GM19324 (cell line): Measurements from ENCODE around the gene ESPN.

Experiments used
- ATAC-seq: cut with Tn5 transposase; IDR thresholded peaks from one replicate; pipeline ENCODE4 v1.9.1; 2021; ENCODE audit warnings: mild to moderate bottlenecking, moderate library complexity; ENCODE audit not compliant: unreplicated experiment, low FRiP score

The ESPN gene

DNA sequence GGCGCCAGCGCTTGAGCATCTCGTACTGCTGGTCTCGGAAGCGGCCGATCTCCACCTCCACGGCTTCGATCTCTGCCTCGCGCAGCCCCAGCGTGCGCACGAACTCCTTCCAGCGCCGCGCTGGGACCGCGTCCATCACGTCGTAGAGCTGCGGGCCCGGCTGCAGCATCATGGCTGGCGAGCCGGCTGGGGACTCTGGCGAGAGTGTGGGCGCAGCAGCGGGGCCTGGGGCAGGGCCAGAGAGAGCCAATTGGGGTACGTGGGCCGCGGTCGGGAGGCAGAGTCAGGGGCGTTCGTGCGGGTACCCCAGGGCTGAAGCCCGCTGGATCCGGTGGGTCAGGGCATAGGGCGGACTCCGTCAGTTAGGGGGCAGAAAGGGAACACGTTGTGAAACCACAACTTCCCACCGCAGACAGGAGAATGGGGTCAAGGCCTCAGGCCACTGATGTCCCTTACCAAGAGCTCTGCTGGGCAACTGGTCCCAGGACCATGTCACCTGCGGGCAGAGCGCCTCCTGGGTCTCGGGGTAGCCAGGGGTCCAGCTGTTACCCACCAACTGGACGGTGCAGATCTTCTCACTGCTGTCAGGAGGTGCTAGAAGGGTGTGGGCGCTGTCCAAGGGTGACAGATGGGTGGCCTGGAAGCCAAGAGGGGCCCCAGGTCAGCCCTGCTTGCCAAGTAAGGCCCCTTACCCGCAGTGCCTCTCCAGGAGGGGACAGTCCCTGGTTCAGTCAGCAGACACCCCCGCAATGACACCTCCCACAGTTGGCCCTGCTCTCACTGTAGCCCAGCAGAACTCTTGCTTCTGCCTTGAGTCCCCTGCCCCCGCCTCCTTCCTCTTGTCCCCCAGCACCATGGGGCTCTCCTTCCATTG is 37.2 kb downstream of the ESPN start:
- no peak for ATAC-seq

GRCh38 chr1:6462412-6463119 is 38.0 kb downstream of the ESPN start:
- no peak for ATAC-seq

- ATAC-seq: no peak
Observed at GRCh38 chr1:6463120-6463412, 38.5 kb downstream of the ESPN start.

- no peak for ATAC-seq
Observed at GRCh38 chr1:6464514-6464836, 39.9 kb downstream of the ESPN start.

GRCh38 chr1:6464915-6465314 is 40.3 kb downstream of the ESPN start:
- no peak for ATAC-seq

DNA sequence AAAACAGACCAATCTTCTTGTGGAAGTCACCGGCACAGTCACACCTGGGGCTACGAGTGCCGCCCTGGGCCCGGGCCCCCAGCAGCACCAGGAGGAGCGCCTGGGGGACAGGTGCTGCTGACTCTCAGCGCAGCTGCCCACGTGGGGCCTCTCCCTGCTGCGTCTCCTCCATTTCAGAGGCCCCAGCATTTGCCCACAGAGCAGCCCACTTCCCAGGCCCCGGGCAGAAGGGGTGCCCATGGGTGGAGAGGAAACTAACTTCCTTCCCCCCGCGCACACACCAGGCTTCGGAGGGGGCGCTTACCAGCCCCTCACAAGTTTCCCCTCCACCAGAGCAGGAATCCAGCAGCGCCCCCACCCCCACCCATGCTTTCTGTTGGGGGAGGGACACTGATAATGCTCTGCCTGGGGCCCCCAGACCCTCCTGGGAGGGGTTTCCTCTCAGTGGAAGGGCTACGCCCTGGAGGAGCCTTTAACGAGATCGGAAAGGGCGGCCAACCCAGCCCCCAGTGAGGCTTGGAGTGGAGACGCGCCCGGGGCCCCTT is 41.0 kb downstream of the ESPN start:
- ATAC-seq: no peak

GRCh38 chr1:6466023-6466422 is 41.4 kb downstream of the ESPN start, which contains the start of gene TNFRSF25:
Gene TNFRSF25, minus strand, starts transcription at chr1:6466173. Its CDS starts 66 bp downstream, at chr1:6466107.
- ATAC-seq: no peak

GRCh38 chr1:6466751-6467150 is 42.2 kb downstream of the ESPN start:
- no peak for ATAC-seq

DNA sequence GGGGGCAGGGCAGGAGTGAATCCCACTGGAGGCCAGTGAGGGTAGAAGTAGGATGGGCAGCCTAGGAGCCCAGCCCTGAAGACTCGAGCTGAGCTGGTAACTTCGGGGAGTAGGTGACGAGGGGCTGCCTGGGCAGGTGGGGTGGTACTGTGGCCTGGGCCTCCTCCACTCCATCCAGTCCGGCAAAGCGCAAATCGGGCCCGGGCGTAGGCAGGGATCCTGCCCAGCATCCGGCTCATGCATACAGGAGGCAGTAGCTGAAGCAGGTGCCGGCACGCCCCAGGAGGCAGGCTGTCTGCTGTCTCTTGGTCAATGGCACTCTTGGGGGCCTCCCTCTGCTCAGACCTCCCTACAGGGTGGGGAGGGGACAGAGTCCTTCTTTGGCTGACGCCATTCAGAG is 42.6 kb downstream of the ESPN start:
- no peak for ATAC-seq

GRCh38 chr1:6467744-6468688 is 43.4 kb downstream of the ESPN start:
- ATAC-seq: no peak

- ATAC-seq: no peak
Observed at GRCh38 chr1:6468729-6469461, 44.3 kb downstream of the ESPN start.

DNA sequence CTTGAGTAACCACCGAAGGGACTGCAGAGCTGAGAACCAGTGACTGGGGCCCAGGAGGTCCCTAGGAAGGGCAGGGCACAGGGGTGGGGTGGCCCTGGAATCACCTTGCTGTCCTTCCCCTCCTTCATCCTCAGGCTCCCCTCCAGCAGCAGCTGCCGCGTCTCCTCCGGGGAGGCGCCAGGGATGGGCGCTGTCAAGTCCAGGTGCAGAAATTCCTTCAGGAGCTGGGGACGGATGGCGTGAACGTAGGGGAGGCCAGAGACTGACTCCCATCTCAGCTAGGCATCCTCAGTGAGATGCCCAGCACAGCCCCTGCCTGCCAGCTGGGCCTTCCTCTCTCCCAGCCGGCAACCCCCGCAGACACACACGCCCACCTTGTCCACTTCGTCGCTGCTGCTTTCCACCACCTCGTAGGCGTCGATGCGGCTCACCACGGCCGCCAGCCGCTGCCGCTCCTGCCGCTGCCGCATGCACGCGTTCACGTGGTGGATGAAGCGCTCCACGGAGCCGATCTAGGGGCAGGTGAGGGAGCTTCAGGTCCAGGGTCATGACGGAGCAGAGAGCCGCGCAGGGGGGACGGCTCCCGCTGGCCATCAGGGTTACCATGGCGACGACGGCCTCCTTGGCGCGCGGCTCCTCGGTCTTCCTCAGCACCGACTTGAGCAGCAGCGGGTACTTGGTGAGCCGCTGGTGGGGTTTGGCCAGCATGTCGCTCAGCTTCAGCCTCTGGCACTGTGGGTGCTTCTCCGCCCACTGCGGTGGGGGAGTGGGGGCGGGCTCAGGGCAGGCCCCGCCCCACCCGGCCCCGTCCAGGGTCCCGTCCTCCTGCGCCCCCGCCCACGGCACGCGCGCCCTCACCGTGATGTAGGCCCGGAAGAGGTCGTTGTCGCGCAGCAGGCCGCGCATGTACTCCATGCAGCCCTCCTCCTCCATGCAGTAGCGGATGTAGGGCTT is 45.8 kb downstream of the ESPN start:
- no peak for ATAC-seq

DNA sequence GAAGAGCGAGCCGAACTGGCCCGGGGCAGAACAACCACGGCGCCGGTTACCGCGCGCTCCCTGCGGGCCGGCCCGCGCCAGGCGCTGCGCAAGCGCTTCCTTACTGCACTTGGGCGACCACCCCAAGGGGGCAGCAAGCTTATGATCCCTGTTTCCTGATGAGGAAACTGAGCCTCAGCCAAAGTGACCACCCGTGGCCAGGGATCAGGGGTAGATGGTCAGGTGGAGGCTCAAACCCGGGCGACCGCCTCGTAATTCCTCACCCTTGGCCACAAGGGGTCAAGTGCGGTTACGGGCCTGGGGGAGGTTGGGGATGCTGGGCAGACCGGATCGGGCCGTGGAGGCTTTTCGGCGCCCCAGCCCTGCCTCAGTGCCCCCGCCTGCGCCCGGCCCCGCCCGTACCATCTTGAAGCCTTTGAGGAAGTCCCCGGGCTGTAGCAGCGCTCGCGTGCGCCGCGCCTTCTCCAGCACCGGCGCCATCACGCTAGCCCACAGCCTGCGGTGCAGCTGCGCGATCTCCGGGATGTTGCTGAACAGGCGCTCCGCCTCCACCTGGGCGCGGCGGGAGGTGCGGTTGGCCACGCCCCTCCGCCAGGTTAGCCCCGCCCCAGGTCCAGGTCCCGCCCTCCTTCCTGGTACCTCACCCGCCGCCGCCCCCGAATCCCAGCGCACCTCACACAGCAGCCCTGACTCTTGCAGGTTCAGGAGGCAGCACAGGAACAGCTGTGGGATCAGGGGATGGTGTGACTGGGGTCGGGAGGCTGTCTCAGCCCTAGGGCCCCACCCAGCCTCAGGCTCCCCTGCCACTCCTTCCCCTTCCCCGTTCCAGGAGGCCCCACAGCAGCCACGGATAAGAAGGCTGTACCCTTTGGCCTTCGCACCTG is 46.8 kb downstream of the ESPN start:
- ATAC-seq: no peak

DNA sequence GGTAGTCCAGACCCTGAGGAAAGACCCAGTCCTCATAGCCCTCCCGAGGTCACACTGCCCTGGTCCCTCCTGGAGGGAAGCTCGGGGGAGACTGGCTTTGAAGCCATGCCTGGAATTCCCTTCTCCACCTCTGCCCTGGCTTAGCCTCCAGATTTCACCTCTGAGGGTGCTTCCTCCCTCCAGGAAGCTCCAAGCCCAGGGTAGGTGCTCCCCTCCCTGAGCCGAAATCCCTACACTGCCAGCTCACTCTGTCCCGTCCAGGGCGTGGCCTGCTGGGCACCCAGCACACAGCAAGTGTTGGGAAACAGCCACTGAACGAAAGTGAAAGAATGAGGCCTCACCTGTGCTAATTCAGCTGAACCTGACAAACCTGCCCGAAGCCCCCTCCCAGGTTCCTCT is 47.4 kb downstream of the ESPN start:
- no peak for ATAC-seq

GRCh38 chr1:6472391-6472790 is 47.8 kb downstream of the ESPN start:
- ATAC-seq: no peak

DNA sequence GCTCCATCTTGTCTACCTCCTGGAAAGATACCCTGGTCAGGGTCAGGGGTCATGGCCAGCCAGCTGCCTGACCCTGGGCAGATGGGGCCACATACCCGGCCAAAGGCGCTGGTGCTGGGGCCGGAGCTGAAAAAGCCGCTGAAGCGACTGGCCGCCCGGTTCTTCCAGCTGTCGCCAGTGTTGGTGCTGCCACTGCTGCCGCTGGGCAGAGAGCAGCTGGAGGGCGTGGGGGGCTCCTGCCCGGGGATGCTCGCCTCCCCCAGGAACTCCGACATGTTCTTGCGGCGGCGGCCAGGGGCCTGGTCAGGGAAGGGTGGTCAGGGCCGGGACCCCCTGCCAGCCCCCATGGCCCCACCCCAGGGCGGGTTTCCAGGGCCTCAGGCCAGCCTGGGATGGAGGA is 48.6 kb downstream of the ESPN start:
- ATAC-seq: no peak

GRCh38 chr1:6473974-6474814 is 49.6 kb downstream of the ESPN start:
- no peak for ATAC-seq
